Measurements from ENCODE around the gene DHX16. TPM values are rescaled to one million over a fixed set of nuclear protein-coding genes. Genes with fewer than 3 reads are reported as not detected.
A peak's percentile ranks its signal among the peaks of the same experiment; 100 is the strongest.

Gene DHX16
- total and polyA plus RNA-seq, 7 donors = 26.6 to 70.3 (median 40.3) TPM

DNA sequence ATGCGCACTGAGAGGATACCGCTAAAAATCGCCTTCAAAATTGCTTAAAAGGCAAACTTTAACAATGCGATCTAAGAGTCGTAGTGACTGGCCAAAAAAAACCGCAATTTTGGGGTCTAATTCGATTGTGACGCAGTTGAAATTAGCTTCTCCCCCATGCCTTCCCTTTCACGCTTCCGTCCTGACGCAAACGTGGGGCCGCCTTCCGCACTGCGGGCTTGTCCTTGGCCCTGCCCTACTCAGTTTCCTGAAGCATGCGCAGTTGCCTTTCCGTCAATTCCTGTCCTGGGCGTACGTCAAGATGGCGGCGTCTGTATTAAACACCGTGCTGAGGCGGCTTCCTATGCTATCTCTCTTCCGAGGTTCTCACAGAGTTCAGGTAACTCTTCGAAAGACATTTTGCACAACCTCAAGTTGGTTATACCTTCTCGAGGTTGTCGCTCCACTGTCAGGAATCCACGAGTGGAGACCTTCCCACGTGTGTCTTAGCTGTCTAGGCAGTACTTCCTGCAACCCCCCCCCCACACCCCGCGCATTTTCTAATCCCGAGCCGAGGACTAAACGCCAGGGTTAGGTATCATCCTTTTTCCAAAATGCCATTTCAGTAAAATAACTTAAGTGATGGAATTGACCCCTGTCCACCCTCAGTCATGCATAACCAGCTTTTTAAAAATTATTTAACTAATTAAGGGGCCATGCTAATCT is 55.1 kb downstream of the DHX16 start, which contains the start of gene MRPS18B:
Gene MRPS18B, plus strand, starts transcription at position 276 of the 705 bp plus-strand sequence. Its CDS starts 26 bp downstream, at position 302.
- ATAC-seq (peak; percentile 83 to 86 (median 85)), DNase-seq (peak; percentile 98 to 99)
- H3K27ac ChIP-seq = peak within 1 kb of the TSS; percentile 99
- TF ChIP-seq, protein P1, sequence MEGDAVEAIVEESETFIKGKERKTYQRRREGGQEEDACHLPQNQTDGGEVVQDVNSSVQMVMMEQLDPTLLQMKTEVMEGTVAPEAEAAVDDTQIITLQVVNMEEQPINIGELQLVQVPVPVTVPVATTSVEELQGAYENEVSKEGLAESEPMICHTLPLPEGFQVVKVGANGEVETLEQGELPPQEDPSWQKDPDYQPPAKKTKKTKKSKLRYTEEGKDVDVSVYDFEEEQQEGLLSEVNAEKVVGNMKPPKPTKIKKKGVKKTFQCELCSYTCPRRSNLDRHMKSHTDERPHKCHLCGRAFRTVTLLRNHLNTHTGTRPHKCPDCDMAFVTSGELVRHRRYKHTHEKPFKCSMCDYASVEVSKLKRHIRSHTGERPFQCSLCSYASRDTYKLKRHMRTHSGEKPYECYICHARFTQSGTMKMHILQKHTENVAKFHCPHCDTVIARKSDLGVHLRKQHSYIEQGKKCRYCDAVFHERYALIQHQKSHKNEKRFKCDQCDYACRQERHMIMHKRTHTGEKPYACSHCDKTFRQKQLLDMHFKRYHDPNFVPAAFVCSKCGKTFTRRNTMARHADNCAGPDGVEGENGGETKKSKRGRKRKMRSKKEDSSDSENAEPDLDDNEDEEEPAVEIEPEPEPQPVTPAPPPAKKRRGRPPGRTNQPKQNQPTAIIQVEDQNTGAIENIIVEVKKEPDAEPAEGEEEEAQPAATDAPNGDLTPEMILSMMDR (IDR thresholded peaks at IDR 0.05) = no peak
- no peaks in the 10 kb centered on the region for H3K27me3 ChIP-seq (ENCODE audit: insufficient read depth in 3 of 3, low read length in 2 of 3)
- H3K4me3 ChIP-seq = peak within 1 kb of the TSS; percentile 84
- intact Hi-C loops (cut with DNase I) = loop anchor here in 1 of 2 donors (2.0 to 5.0 kb wide), 2 partner anchors 103 to 125 kb away; partner anchors contain the start of genes FLOT1, IER3 and TUBB
- no peaks in the 10 kb centered on the region for H3K9me3 ChIP-seq
- H3K4me1 ChIP-seq = peaks cover 27% of the 10 kb centered on the region
- H3K36me3 ChIP-seq (ENCODE audit: insufficient read depth in 1 of 2, low read depth in 1 of 2) = peaks cover 4 to 52% of the 10 kb centered on the region in 2 donors
- 0 to 1% (median 1%) methylated on average over 34 of the region's 34 CpGs for WGBS, 3 donors

DNA sequence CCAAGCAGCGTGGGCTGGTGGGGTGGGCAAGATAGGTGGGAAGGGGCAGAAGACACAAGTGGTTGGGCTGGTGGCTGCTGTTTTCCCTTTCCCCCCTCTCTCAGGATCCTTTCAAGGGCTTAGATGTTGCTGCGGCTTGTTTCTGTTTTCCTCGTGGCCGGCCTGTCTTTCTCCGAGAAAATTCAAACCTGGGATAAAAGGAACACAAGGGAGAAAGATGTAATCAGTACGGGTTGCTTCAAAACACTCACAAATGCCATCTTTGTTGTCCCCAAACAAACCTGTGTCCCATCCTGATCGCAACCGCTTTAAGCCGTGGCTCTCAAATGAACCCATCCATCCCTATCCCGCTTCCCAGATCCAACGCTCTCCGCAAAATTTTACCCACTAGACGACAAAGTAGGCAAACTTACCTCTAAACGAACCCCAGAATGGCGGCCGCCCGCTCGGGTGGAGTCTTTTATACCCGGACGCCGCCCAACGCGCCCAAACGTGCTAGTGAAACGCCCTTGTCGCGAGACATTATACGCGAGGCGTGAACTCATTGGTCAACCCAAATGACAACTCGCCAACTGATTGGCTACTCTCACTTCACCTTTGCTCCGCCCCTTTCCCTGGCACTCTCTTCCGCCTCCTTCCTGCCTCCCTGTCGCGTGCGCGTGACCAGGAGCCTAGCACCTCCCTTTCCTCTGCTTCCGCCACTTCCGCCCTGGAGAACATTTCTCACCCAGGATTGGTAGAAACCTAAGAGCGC is 55.8 kb downstream of the DHX16 start, which contains the start of gene PPP1R10:
Gene PPP1R10, minus strand, starts transcription at position 433 of the 754 bp plus-strand sequence. CDS start 7,299 bp downstream, outside the sequence.
- peak within 1 kb of the TSS; percentile 84 for H3K4me3 ChIP-seq
- no peaks in the 10 kb centered on the region for H3K27me3 ChIP-seq (ENCODE audit: insufficient read depth in 3 of 3, low read length in 2 of 3)
- DNase-seq (peak; percentile 98 to 99), ATAC-seq (peak; percentile 83 to 88 (median 86))
- WGBS, 3 donors = 0% methylated on average over 40 of the region's 40 CpGs
- H3K27ac ChIP-seq = peak within 1 kb of the TSS; percentile 99
- H3K9me3 ChIP-seq = no peaks in the 10 kb centered on the region
- H3K4me1 ChIP-seq = peaks cover 35% of the 10 kb centered on the region
- peaks cover 3 to 45% of the 10 kb centered on the region in 2 donors for H3K36me3 ChIP-seq (ENCODE audit: insufficient read depth in 1 of 2, low read depth in 1 of 2)
- intact Hi-C loops (cut with DNase I) = loop anchor here in 1 of 2 donors (2.0 to 5.0 kb wide), 2 partner anchors 104 to 125 kb away; partner anchors contain the start of genes FLOT1, IER3 and TUBB
- TF ChIP-seq, protein P1 (IDR thresholded peaks at IDR 0.05) = no peak

DNA sequence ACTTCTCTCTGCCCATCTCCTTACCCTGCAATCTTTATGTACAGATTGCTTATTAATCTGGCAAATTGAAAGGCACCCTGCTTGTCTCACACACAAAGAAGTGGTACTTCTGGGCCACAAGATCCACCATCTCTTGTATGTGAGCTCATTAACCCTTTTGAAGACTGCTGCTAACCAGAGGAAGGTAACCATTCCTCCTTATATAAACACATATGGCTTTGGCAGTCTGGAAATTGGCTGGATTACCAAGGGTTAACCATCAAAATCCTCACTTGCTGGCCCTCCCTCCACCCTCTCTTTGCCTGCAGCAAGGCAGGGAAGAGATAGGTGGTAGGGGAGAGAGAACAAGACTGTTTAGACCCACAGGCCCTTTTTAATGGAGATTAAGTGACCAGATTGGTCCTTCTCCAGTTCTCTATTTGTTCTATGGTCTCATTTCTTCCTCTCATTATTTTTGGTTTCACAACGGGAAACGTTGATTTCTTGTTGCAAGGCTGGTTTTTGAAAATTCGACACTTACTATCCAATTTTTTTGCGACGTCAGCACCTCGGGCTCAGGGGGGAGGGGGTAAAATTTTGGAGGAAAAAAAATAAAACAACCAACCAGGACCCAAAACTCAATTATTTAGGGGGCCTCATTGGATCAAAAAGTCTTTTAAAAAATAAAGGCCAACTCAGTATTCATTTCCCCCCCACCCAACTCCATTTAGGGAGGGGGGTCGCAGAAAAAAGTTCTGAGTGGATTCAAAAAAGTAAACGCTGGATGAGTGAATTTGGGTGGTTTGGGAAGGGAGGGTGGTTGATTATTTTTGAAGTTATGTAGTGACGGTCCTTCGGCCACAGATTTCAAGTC is 56.6 kb downstream of the DHX16 start:
- intact Hi-C loops (cut with DNase I) = loop anchor here in 1 of 2 donors (2.0 to 5.0 kb wide), 2 partner anchors 105 to 126 kb away; partner anchors contain the start of genes FLOT1, IER3 and TUBB
- peak in 3 of 4 donors; percentile 1 to 26 (median 10) for ATAC-seq

More for the DNA sequence above, 56.6 kb downstream of the DHX16 start:
- H3K36me3 ChIP-seq (ENCODE audit: insufficient read depth in 1 of 2, low read depth in 1 of 2) = peaks cover 3 to 37% of the 10 kb centered on the region in 2 donors
- H3K9me3 ChIP-seq = no peaks in the 10 kb centered on the region
- TF ChIP-seq, protein P1 (IDR thresholded peaks at IDR 0.05) = no peak
- peaks cover 43% of the 10 kb centered on the region for H3K4me1 ChIP-seq
- H3K27me3 ChIP-seq (ENCODE audit: insufficient read depth in 3 of 3, low read length in 2 of 3) = no peaks in the 10 kb centered on the region
- H3K4me3 ChIP-seq = peak overlapping the region; percentile 84
- WGBS, 3 donors = 0% methylated on average over 10 of the region's 10 CpGs
- peak overlapping the region; percentile 99 for H3K27ac ChIP-seq
- no peak for DNase-seq

All from psoas muscle (tissue), 8 donors.